K562 (cell line): Measurements from ENCODE around the gene CHSY3. TPM values are rescaled to one million over a fixed set of nuclear protein-coding genes. Genes with fewer than 3 reads are reported as not detected.

Experiments used
- ATAC-seq: fragments of 200-7000 bp; cut with Tn5 transposase; 3 replicates; pipeline ENCODE4 v1.9.1; 2020; ENCODE audit warnings: moderate library complexity
- BruUV-seq: library from RNA; stranded (reverse); fragments of 400-500 nt; replicated peaks from 2 replicates; lab custom pipeline; 2021; lab: Mats Ljungman, UMichigan
- CTCF ChIA-PET: fragments of 300-600 bp; formaldehyde crosslinking; extraction: SDS; loops from one replicate; lab custom pipeline; 2021; ENCODE audit warnings: low intra/inter-chr PET ratio; lab: Yijun Ruan, JAX
- POLR2A ChIA-PET: fragments of 300-600, 350-650 bp; sonication (Branson Sonifier 250); formaldehyde crosslinking; extraction: SDS; loops from one replicate; lab custom pipeline; 2021; ENCODE audit warnings: antibody characterized with exemption, inconsistent platforms; lab: Yijun Ruan, JAX
- DNase-seq, 4 experiments: peaks; one replicate each; pipeline versions ENCODE4 v3.0.0 to v3.0.0-alpha.2; 2011 to 2018; ENCODE audit warnings: low spot score in 3 of 4, mixed read lengths in 3 of 4; ENCODE audit errors: extremely low read depth in 1 of 4
- FAIRE-seq: peaks from 2 replicates; lab custom pipeline; 2011; peaks lifted over from hg19 to GRCh38; lab: Jason Lieb, UNC
- H2AFZ ChIP-seq: 2 replicates; pipeline ENCODE4 v1.6.0; 2011; ENCODE audit warnings: low read depth, low read length, control low read depth, inconsistent platforms
- H3K27ac ChIP-seq: fragments of 200-600 bp; 3 replicates; pipeline ENCODE4 v1.8.0; 2011; ENCODE audit warnings: low read depth, mild to moderate bottlenecking, control low read depth, inconsistent platforms, low read length, moderate library complexity, mixed read lengths; ENCODE audit errors: extremely low read depth
- H3K27me3 ChIP-seq, 2 experiments: fragments of 300-600 bp in 1 of 2; 2 replicates in 1 of 2; 3 replicates in 1 of 2; pipeline versions ENCODE4 v1.6.0 to v1.8.0; 2011; ENCODE audit warnings: inconsistent platforms in 2 of 2, low read length in 2 of 2, mild to moderate bottlenecking in 1 of 2, mixed read lengths in 1 of 2, moderate library complexity in 1 of 2; ENCODE audit not compliant: control insufficient read depth in 2 of 2, insufficient read depth in 2 of 2
- H3K36me3 ChIP-seq: fragments of 300-600 bp; 3 replicates; pipeline ENCODE4 v1.8.0; 2011; ENCODE audit warnings: mild to moderate bottlenecking, low read length, inconsistent platforms; ENCODE audit not compliant: control insufficient read depth, insufficient read depth
- H3K4me1 ChIP-seq, 2 experiments: fragments of 200-600 bp in 1 of 2; replicated peaks in 1 of 2; 2 replicates in 1 of 2; 3 replicates in 1 of 2; pipeline versions ENCODE4 v1.5.1 to v1.8.0; 2011; ENCODE audit warnings: inconsistent platforms in 2 of 2, low read length in 2 of 2, mild to moderate bottlenecking in 1 of 2, mixed read lengths in 1 of 2, moderate library complexity in 1 of 2; ENCODE audit not compliant: control insufficient read depth in 2 of 2, insufficient read depth in 2 of 2
- H3K4me2 ChIP-seq: 2 replicates; pipeline ENCODE4 v1.6.1; 2011; ENCODE audit warnings: low read length, control low read depth, inconsistent platforms, mixed read lengths; ENCODE audit not compliant: insufficient read depth
- H3K4me3 ChIP-seq: fragments of 200-600 bp; sonication (generic), shearing (Covaris generic); 2 replicates; pipeline ENCODE4 v1.5.1; 2016; ENCODE audit warnings: control low read depth, inconsistent platforms
- H3K79me2 ChIP-seq: fragments of 200-600 bp; 3 replicates; pipeline ENCODE4 v1.8.0; 2011; ENCODE audit warnings: low read length, inconsistent platforms; ENCODE audit not compliant: control insufficient read depth, insufficient read depth
- H3K9ac ChIP-seq, 2 experiments: 2 replicates each; pipeline versions ENCODE4 v1.6.0 to v1.6.1; 2011; ENCODE audit warnings: low read depth in 2 of 2, low read length in 2 of 2, control low read depth in 1 of 2, inconsistent platforms in 1 of 2, mild to moderate bottlenecking in 1 of 2, mixed read lengths in 1 of 2; ENCODE audit not compliant: insufficient read depth in 1 of 2
- H3K9me1 ChIP-seq: one replicate; pipeline ENCODE4 v1.6.0; 2011; ENCODE audit warnings: inconsistent platforms, mild to moderate bottlenecking, low read length, moderate library complexity; ENCODE audit not compliant: control insufficient read depth, insufficient read depth
- H3K9me3 ChIP-seq: replicated peaks from 2 replicates; pipeline ENCODE4 v1.5.1; 2011; ENCODE audit warnings: low read depth, low read length, inconsistent platforms; ENCODE audit not compliant: control insufficient read depth, insufficient read depth
- H4K20me1 ChIP-seq: replicated peaks from 2 replicates; pipeline ENCODE4 v1.6.1; 2011; ENCODE audit warnings: low read length, inconsistent platforms, mixed read lengths; ENCODE audit not compliant: control insufficient read depth, insufficient read depth
- DNMT1 ChIP-seq: fragments of 450-650 bp; IDR thresholded peaks from 2 replicates; pipeline ENCODE4 v1.6.1; 2016; ENCODE audit warnings: antibody characterized with exemption, mild to moderate bottlenecking
- MECOM ChIP-seq: fragments of 250-450 bp; sonication (Bioruptor Pico); IDR thresholded peaks from 2 replicates; pipeline ENCODE4 v1.8.0; 2022; ENCODE audit warnings: inconsistent platforms
- SRSF9 ChIP-seq: fragments of 200-400 bp; formaldehyde crosslinking; IDR thresholded peaks from 2 replicates; pipeline ENCODE4 v1.6.1; 2017; ENCODE audit warnings: low read depth, low read length, borderline replicate concordance
- TRIM28 ChIP-seq: fragments of 450-650 bp; IDR thresholded peaks from 2 replicates; pipeline ENCODE4 v1.6.1; 2017
- ZNF121 ChIP-seq: sonication (generic); formaldehyde crosslinking; conservative IDR thresholded peaks from 2 replicates; pipeline ENCODE4 v1.8.0; 2022; ENCODE audit warnings: missing genetic modification reagents
- WGBS: fragments of 100-300 bp; shearing (Covaris generic); methylation state at CpG from one replicate; pipeline ENCODE4 v1.1.6; 2016; ENCODE audit warnings: low coverage, mixed read lengths; ENCODE audit not compliant: insufficient coverage; ENCODE audit errors: missing lambda C conversion rate; 5-methylcytosine and 5-hydroxymethylcytosine counted together
- in situ Hi-C: fragments of 300-500 bp; cut with MboI; formaldehyde crosslinking; loops from 4 replicates; pipeline ENCODE4 v1.15.0; 2018; ENCODE audit warnings: inconsistent platforms, mixed read lengths
- intact Hi-C: fragments of 100-400 bp; cut with micrococcal nuclease; formaldehyde crosslinking; loops from 2 replicates; pipeline ENCODE4 v1.14.2; 2022
- polyA plus RNA-seq, 8 experiments: library from polyadenylated mRNA; depleted of rRNA in 4 of 8; stranded (reverse) in 5 of 8; unstranded in 3 of 8; fragments of >200 nt; fragmentation: Nextera tagmentation in 2 of 8; fragmentation: Illumina TruSeq in 1 of 8; extraction: Ambion mirVana in 2 of 8; extraction: Trizol in 1 of 8; gene quantifications; 2 replicates each; pipeline versions ENCODE4 v1.2.1 to v1.2.3, GENCODE V29; 2011 to 2014; ENCODE audit warnings: inconsistent platforms in 1 of 8, missing spikeins in 1 of 8
- total RNA-seq, 7 experiments: library from RNA; depleted of rRNA in 6 of 7; stranded (reverse); fragments of >200 nt in 6 of 7; fragmentation: Illumina TruSeq in 2 of 7; extraction: Trizol in 2 of 7; gene quantifications; 2 replicates each; pipeline versions ENCODE4 v1.2.1 to v1.2.3, GENCODE V29; 2011 to 2021; ENCODE audit warnings: low replicate concordance in 1 of 7
- TF ChIP-seq, protein P1 (sequence below): fragments of 450-650 bp; IDR thresholded peaks from 2 replicates; pipeline ENCODE4 v1.6.1; 2016; ENCODE audit warnings: mild to moderate bottlenecking, moderate library complexity

CHSY3 gene
- total and polyA plus RNA-seq, 9 of the 15 experiments (the other 6 are each of a cell fraction or from before 2014, with no cell fraction given), result 0.04 TPM; not detected in 8

DNA sequence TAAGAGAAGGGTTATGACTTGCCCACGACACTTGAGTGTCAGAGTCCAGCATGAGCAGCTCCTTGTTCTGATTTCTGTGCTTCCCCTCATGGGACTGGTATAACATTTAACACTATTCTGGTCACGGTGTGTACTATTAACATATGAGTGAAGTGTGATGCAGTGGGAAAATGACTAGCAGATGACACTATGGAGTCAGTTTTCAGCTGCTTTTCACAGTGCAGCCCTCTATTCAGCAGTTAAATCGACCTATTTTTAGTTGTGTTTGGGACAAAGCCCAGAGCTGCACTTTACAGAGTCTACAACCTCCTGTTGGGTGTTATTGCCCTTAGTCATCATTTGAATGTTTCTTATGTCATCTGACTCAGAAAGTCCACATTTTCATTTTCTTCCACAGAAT is 59.1 kb downstream of the CHSY3 start:
- in situ Hi-C loops, result no loop called here
- POLR2A ChIA-PET, result interaction anchor here (0.6 kb wide), 1 partner anchor 835 kb away, joined by 4 read pairs; no protein-coding TSS in a partner anchor
- ATAC-seq (no peak), DNase-seq (no peak), FAIRE-seq (no peak)
- H3K9me3 ChIP-seq, result no peaks in the 10 kb centered on the region
- TF ChIP-seq ZNF121 (CRISPR knock-in tag), result no peak
- TF ChIP-seq SRSF9, result no peak
- no peak overlapping the region for H2AFZ ChIP-seq
- no peak overlapping the region for H3K27ac ChIP-seq
- no peak overlapping the region for H3K9ac ChIP-seq
- no peaks in the 10 kb centered on the region for H3K36me3 ChIP-seq
- no peaks in the 10 kb centered on the region for H3K27me3 ChIP-seq
- CTCF ChIA-PET, result no interaction called here
- no peaks in the 10 kb centered on the region for H3K4me1 ChIP-seq
- no peaks in the 10 kb centered on the region for H3K79me2 ChIP-seq
- no TSS peak for BruUV-seq
- intact Hi-C loops, result no loop called here
- H4K20me1 ChIP-seq, result no peaks in the 10 kb centered on the region
- H3K4me2 ChIP-seq, result no peak overlapping the region
- no peak overlapping the region for H3K4me3 ChIP-seq
- no peaks in the 10 kb centered on the region for H3K9me1 ChIP-seq
- 0% methylated on average over 3 of the region's 3 CpGs for WGBS

DNA sequence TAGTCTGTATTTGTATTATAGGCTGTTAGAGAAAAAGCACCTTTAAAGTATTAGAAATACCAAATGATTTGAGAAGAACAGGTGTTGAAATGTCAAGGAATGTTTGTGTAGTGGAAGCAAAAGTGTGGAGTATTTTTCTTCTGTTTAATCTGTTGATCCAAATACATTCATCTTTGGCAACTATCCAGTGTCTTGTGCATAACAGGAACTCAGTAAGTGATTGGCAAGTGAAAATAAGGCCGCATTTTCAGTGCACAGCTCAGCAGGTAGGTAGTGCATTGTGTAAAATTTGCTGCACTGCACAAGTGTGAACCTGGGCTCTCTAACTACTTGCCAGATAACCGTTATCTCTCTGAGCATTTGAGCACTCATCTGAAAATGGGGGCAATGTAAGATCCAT is 61.8 kb downstream of the CHSY3 start:
- POLR2A ChIA-PET, result no interaction called here
- H2AFZ ChIP-seq, result no peak overlapping the region
- no TSS peak for BruUV-seq
- H4K20me1 ChIP-seq, result no peaks in the 10 kb centered on the region
- in situ Hi-C loops (no loop called here), intact Hi-C loops (no loop called here)
- FAIRE-seq (no peak), ATAC-seq (no peak), DNase-seq (no peak)
- no peaks in the 10 kb centered on the region for H3K9me3 ChIP-seq
- CTCF ChIA-PET, result no interaction called here
- no peaks in the 10 kb centered on the region for H3K36me3 ChIP-seq
- H3K27ac ChIP-seq, result no peak overlapping the region
- H3K27me3 ChIP-seq, result no peaks in the 10 kb centered on the region
- H3K9me1 ChIP-seq, result no peaks in the 10 kb centered on the region
- no peak overlapping the region for H3K4me2 ChIP-seq
- 0% methylated on average over 2 of the region's 2 CpGs for WGBS
- H3K4me1 ChIP-seq, result no peaks in the 10 kb centered on the region
- H3K4me3 ChIP-seq, result no peak overlapping the region
- no peaks in the 10 kb centered on the region for H3K79me2 ChIP-seq
- no peak overlapping the region for H3K9ac ChIP-seq
- TF ChIP-seq, protein P1, sequence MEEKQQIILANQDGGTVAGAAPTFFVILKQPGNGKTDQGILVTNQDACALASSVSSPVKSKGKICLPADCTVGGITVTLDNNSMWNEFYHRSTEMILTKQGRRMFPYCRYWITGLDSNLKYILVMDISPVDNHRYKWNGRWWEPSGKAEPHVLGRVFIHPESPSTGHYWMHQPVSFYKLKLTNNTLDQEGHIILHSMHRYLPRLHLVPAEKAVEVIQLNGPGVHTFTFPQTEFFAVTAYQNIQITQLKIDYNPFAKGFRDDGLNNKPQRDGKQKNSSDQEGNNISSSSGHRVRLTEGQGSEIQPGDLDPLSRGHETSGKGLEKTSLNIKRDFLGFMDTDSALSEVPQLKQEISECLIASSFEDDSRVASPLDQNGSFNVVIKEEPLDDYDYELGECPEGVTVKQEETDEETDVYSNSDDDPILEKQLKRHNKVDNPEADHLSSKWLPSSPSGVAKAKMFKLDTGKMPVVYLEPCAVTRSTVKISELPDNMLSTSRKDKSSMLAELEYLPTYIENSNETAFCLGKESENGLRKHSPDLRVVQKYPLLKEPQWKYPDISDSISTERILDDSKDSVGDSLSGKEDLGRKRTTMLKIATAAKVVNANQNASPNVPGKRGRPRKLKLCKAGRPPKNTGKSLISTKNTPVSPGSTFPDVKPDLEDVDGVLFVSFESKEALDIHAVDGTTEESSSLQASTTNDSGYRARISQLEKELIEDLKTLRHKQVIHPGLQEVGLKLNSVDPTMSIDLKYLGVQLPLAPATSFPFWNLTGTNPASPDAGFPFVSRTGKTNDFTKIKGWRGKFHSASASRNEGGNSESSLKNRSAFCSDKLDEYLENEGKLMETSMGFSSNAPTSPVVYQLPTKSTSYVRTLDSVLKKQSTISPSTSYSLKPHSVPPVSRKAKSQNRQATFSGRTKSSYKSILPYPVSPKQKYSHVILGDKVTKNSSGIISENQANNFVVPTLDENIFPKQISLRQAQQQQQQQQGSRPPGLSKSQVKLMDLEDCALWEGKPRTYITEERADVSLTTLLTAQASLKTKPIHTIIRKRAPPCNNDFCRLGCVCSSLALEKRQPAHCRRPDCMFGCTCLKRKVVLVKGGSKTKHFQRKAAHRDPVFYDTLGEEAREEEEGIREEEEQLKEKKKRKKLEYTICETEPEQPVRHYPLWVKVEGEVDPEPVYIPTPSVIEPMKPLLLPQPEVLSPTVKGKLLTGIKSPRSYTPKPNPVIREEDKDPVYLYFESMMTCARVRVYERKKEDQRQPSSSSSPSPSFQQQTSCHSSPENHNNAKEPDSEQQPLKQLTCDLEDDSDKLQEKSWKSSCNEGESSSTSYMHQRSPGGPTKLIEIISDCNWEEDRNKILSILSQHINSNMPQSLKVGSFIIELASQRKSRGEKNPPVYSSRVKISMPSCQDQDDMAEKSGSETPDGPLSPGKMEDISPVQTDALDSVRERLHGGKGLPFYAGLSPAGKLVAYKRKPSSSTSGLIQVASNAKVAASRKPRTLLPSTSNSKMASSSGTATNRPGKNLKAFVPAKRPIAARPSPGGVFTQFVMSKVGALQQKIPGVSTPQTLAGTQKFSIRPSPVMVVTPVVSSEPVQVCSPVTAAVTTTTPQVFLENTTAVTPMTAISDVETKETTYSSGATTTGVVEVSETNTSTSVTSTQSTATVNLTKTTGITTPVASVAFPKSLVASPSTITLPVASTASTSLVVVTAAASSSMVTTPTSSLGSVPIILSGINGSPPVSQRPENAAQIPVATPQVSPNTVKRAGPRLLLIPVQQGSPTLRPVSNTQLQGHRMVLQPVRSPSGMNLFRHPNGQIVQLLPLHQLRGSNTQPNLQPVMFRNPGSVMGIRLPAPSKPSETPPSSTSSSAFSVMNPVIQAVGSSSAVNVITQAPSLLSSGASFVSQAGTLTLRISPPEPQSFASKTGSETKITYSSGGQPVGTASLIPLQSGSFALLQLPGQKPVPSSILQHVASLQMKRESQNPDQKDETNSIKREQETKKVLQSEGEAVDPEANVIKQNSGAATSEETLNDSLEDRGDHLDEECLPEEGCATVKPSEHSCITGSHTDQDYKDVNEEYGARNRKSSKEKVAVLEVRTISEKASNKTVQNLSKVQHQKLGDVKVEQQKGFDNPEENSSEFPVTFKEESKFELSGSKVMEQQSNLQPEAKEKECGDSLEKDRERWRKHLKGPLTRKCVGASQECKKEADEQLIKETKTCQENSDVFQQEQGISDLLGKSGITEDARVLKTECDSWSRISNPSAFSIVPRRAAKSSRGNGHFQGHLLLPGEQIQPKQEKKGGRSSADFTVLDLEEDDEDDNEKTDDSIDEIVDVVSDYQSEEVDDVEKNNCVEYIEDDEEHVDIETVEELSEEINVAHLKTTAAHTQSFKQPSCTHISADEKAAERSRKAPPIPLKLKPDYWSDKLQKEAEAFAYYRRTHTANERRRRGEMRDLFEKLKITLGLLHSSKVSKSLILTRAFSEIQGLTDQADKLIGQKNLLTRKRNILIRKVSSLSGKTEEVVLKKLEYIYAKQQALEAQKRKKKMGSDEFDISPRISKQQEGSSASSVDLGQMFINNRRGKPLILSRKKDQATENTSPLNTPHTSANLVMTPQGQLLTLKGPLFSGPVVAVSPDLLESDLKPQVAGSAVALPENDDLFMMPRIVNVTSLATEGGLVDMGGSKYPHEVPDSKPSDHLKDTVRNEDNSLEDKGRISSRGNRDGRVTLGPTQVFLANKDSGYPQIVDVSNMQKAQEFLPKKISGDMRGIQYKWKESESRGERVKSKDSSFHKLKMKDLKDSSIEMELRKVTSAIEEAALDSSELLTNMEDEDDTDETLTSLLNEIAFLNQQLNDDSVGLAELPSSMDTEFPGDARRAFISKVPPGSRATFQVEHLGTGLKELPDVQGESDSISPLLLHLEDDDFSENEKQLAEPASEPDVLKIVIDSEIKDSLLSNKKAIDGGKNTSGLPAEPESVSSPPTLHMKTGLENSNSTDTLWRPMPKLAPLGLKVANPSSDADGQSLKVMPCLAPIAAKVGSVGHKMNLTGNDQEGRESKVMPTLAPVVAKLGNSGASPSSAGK, result no peak
- no peak for TF ChIP-seq TRIM28
- no peak for TF ChIP-seq MECOM (CRISPR knock-in tag)
- no peak for TF ChIP-seq DNMT1
